ENCODE data around the gene ARCN1. TPM values are rescaled to one million over a fixed set of nuclear protein-coding genes. Genes with fewer than 3 reads are reported as not detected.

The ARCN1 gene
- polyA plus RNA-seq, 1 donor from 2014 or later: 67.2 TPM

DNA sequence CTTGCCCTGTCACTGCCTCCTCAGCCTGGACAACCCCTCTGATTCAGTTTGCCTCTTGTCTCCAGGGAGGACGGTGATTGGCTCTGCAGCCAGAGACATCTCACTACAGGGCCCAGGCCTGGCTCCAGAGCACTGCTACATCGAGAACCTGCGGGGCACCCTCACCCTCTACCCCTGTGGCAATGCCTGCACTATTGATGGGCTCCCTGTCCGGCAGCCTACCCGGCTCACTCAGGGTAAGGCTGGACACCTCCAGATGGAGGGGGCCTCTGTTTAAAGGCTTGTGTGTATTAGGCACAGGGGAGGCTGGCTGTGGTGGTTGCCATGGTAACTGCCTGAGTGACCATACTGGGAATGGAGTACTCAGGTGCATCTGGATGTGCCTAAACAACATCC lies 43.8 kb downstream of the ARCN1 start:
- Histone ChIP-seq H3K36me3 (ENCODE audit: insufficient read depth, low read length) (no peaks in the 10 kb centered on the region), H4K20me1 (ENCODE audit: insufficient read depth) (no peaks in the 10 kb centered on the region), H3K9me2 (ENCODE audit: insufficient read depth, low read length) (no peaks in the 10 kb centered on the region), H3K27me3 (ENCODE audit: insufficient read depth, low read depth, low read length) (peaks cover 12% of the 10 kb centered on the region), H3K4me2 (ENCODE audit: low read length) (no peak overlapping the region), H3K27ac (ENCODE audit: low read length) (no peak overlapping the region), H3K9ac (ENCODE audit: low read length) (no peak overlapping the region), H3K79me2 (replicated peaks; ENCODE audit: insufficient read depth, low read length) (peaks cover 7% of the 10 kb centered on the region), H3F3A (ENCODE audit: insufficient read depth, low read length, poor library complexity, severe bottlenecking) (no peaks in the 10 kb centered on the region), H3K9me3 (ENCODE audit: low read length) (no peaks in the 10 kb centered on the region), H3K4me3 (ENCODE audit: low read length) (no peak overlapping the region), H2AFZ (ENCODE audit: low read depth, low read length) (no peak overlapping the region)
- TF ChIP-seq, protein P1, sequence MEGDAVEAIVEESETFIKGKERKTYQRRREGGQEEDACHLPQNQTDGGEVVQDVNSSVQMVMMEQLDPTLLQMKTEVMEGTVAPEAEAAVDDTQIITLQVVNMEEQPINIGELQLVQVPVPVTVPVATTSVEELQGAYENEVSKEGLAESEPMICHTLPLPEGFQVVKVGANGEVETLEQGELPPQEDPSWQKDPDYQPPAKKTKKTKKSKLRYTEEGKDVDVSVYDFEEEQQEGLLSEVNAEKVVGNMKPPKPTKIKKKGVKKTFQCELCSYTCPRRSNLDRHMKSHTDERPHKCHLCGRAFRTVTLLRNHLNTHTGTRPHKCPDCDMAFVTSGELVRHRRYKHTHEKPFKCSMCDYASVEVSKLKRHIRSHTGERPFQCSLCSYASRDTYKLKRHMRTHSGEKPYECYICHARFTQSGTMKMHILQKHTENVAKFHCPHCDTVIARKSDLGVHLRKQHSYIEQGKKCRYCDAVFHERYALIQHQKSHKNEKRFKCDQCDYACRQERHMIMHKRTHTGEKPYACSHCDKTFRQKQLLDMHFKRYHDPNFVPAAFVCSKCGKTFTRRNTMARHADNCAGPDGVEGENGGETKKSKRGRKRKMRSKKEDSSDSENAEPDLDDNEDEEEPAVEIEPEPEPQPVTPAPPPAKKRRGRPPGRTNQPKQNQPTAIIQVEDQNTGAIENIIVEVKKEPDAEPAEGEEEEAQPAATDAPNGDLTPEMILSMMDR (IDR thresholded peaks at IDR 0.05; ENCODE audit: poor library complexity, severe bottlenecking): no peak
- no peak for TF ChIP-seq EZH2 (IDR thresholded peaks at IDR 0.05; ENCODE audit: borderline replicate concordance, insufficient read depth, low read length, poor library complexity, severe bottlenecking)

DNA sequence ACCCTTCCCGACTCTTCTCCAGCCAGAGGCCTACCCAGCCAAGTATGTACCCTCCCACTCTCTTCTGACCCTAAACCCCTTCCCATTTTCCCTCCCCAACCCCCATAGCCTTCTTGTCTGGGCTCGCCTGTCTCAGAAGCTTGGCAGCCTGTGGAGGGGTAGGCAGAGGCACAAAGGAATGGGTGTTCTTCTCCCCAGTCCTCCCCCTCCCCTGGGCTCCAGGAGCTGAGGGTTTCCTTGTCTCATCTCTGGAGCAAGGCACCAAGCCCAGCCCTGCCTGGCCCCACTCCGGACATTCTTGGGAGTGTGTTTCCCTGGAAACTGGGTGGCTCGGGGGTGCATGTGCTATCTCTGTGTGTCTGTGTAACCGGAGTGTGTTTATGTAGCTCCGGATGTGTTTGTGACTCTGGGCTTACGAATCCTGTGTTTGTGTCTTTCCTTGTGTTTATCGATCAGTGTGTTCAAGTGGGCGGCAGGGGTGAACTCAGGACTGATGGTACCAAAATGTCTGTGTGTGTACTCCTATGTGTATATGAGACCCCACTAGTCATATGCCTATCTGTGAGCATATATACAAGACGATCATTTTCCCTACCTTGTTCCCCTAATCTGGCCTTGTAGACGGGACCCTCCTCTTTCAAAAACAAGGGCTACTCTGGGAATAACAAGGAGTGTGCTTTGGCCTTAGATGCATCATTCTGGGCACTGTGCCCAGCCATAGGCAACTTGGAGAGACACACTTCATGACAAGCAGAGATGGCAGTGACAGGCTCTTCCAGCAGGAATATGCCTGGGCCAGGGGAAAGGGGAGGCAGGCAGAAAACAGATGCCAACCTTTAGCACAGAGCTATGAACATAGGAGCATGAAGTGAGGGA lies 46.1 kb downstream of the ARCN1 start:
- Histone ChIP-seq H3K9me3 (ENCODE audit: low read length) (no peaks in the 10 kb centered on the region), H3K9me2 (ENCODE audit: insufficient read depth, low read length) (no peaks in the 10 kb centered on the region), H3K79me2 (replicated peaks; ENCODE audit: insufficient read depth, low read length) (peaks cover 30% of the 10 kb centered on the region), H3F3A (ENCODE audit: insufficient read depth, low read length, poor library complexity, severe bottlenecking) (no peaks in the 10 kb centered on the region), H3K27me3 (ENCODE audit: insufficient read depth, low read depth, low read length) (no peaks in the 10 kb centered on the region), H3K4me2 (ENCODE audit: low read length) (no peak overlapping the region), H3K36me3 (ENCODE audit: insufficient read depth, low read length) (no peaks in the 10 kb centered on the region), H3K4me3 (ENCODE audit: low read length) (no peak overlapping the region), H2AFZ (ENCODE audit: low read depth, low read length) (no peak overlapping the region), H4K20me1 (ENCODE audit: insufficient read depth) (no peaks in the 10 kb centered on the region), H3K27ac (ENCODE audit: low read length) (no peak overlapping the region), H3K9ac (ENCODE audit: low read length) (no peak overlapping the region)
- TF ChIP-seq TAF1 (IDR thresholded peaks at IDR 0.05; ENCODE audit: low read depth) (no peak), EZH2 (IDR thresholded peaks at IDR 0.05; ENCODE audit: borderline replicate concordance, insufficient read depth, low read length, poor library complexity, severe bottlenecking) (no peak), MXI1 (conservative IDR thresholded peaks at IDR 0.05; ENCODE audit: poor library complexity, severe bottlenecking) (no peak), SMC3 (conservative IDR thresholded peaks at IDR 0.05; ENCODE audit: poor library complexity) (no peak), EP300 (conservative IDR thresholded peaks at IDR 0.05; ENCODE audit: poor library complexity, severe bottlenecking) (no peak), RAD21 (conservative IDR thresholded peaks at IDR 0.05) (no peak), POLR2AphosphoS5 (IDR thresholded peaks at IDR 0.05) (no peak)
- TF ChIP-seq, protein P2, sequence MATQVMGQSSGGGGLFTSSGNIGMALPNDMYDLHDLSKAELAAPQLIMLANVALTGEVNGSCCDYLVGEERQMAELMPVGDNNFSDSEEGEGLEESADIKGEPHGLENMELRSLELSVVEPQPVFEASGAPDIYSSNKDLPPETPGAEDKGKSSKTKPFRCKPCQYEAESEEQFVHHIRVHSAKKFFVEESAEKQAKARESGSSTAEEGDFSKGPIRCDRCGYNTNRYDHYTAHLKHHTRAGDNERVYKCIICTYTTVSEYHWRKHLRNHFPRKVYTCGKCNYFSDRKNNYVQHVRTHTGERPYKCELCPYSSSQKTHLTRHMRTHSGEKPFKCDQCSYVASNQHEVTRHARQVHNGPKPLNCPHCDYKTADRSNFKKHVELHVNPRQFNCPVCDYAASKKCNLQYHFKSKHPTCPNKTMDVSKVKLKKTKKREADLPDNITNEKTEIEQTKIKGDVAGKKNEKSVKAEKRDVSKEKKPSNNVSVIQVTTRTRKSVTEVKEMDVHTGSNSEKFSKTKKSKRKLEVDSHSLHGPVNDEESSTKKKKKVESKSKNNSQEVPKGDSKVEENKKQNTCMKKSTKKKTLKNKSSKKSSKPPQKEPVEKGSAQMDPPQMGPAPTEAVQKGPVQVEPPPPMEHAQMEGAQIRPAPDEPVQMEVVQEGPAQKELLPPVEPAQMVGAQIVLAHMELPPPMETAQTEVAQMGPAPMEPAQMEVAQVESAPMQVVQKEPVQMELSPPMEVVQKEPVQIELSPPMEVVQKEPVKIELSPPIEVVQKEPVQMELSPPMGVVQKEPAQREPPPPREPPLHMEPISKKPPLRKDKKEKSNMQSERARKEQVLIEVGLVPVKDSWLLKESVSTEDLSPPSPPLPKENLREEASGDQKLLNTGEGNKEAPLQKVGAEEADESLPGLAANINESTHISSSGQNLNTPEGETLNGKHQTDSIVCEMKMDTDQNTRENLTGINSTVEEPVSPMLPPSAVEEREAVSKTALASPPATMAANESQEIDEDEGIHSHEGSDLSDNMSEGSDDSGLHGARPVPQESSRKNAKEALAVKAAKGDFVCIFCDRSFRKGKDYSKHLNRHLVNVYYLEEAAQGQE (IDR thresholded peaks at IDR 0.05; ENCODE audit: borderline replicate concordance): no peak
- TF ChIP-seq, protein P1 (IDR thresholded peaks at IDR 0.05; ENCODE audit: poor library complexity, severe bottlenecking): no peak
